Adrenal gland (tissue), 5 donors: ENCODE results near the gene TBC1D14.

Experiments used
- POLR2A ChIP-seq, 2 donors: fragments of 450-650 bp; IDR thresholded peaks; one replicate each; pipeline ENCODE4 v1.6.1; 2017; ENCODE audit warnings: antibody characterized with exemption in 2 of 2, mild to moderate bottlenecking in 2 of 2, moderate library complexity in 1 of 2
- TF ChIP-seq, protein P1 (sequence below), 6 experiments: fragments of 450-650 bp in 4 of 6; fragments of 200-600 bp in 2 of 6; sonication (generic) in 1 of 6; IDR thresholded peaks; 1 replicate in 5 of 6; 2 replicates in 1 of 6; pipeline versions ENCODE4 v1.5.1 to v1.8.0; 2016 to 2021; ENCODE audit warnings: antibody characterized with exemption in 6 of 6, mild to moderate bottlenecking in 2 of 6, moderate library complexity in 1 of 6
- donor health status: DM: no; HTN: no; CAD: no.

DNA sequence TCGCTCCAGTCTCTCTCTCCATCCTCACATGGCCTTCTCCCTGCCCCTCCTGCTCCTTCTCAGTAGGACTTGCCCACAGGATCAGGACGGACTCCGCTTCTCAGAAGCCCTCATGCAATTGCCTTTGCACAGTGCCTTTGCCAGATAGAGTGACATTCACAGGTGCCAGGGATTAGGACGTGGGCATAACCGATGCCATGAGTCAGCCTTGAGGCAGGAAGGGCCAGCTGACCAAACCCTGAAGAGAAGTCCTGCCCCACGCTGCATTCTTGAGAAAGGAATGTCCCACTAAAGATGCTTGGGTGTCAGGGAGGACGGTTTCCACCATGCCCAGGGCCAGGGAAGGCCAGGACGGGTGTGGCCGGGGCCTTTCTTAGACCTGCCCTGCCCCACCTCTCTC, 164.8 kb downstream of the TBC1D14 start:
- TF ChIP-seq, protein P1, sequence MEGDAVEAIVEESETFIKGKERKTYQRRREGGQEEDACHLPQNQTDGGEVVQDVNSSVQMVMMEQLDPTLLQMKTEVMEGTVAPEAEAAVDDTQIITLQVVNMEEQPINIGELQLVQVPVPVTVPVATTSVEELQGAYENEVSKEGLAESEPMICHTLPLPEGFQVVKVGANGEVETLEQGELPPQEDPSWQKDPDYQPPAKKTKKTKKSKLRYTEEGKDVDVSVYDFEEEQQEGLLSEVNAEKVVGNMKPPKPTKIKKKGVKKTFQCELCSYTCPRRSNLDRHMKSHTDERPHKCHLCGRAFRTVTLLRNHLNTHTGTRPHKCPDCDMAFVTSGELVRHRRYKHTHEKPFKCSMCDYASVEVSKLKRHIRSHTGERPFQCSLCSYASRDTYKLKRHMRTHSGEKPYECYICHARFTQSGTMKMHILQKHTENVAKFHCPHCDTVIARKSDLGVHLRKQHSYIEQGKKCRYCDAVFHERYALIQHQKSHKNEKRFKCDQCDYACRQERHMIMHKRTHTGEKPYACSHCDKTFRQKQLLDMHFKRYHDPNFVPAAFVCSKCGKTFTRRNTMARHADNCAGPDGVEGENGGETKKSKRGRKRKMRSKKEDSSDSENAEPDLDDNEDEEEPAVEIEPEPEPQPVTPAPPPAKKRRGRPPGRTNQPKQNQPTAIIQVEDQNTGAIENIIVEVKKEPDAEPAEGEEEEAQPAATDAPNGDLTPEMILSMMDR (IDR thresholded peaks at IDR 0.05): no peak
- TF ChIP-seq POLR2A (IDR thresholded peaks at IDR 0.05): no peak
